Measurements from ENCODE around the gene QARS1. TPM values are rescaled to one million over a fixed set of nuclear protein-coding genes. Genes with fewer than 3 reads are reported as not detected.

The QARS1 gene
- total and polyA plus RNA-seq, 2 donors (not counting 1 experiment from before 2014, with no cell fraction given), result 282 to 426 TPM

DNA sequence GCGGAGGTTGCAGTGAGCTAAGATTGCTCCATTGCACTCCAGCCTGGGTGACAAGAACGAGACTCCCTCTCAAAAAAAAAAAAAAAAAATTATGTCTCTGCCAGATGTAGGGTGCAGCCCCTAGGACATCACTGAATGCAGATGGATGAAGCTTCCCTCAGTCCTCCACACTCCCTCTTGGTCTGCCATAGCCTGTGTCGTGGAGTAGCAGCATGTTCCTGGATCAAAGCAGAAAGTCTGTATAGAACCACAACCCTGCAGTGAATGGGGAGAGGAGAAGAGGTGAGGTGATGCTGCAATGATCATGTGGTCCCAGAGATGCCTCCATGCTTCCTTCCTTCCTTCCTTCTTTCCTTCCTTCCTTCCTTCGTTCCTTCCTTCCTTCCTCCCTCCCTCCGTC is 43.6 kb upstream of the QARS1 start:
- WGBS (ENCODE audit: insufficient coverage), result 100% methylated on average over 1 of the region's 5 CpGs
- ATAC-seq (ENCODE audit: low read depth), result no peak
- no peak overlapping the region for H3K27ac Mint-ChIP-seq
- no peak overlapping the region for H3K4me3 Mint-ChIP-seq
- no peak overlapping the region for H3K4me3 ChIP-seq (ENCODE audit: control extremely low read depth in 1 of 5, extremely low read depth in 1 of 5, insufficient read depth in 1 of 5, low read depth in 2 of 5, low read length in 4 of 5)
- CTCF ChIA-PET, result no interaction called here
- DNase-seq, result no peak
- intact Hi-C loops (cut with micrococcal nuclease), result no loop called here
- no peaks in the 10 kb centered on the region for H3K36me3 ChIP-seq (replicated peaks in 1 of 2; ENCODE audit: control extremely low read depth in 1 of 2, control insufficient read depth in 1 of 2, extremely low read depth in 1 of 2, insufficient read depth in 2 of 2, low read length in 1 of 2)
- H2AFZ ChIP-seq (ENCODE audit: insufficient read depth, low read depth, low read length, poor library complexity, severe bottlenecking), result no peak overlapping the region
- no peak overlapping the region for H3K9ac ChIP-seq (ENCODE audit: low read length)
- POLR2A ChIA-PET, result no interaction called here
- no peaks in the 10 kb centered on the region for H3K4me1 ChIP-seq (ENCODE audit: control insufficient read depth in 2 of 2, insufficient read depth in 2 of 2, low read length in 2 of 2)
- TF ChIP-seq EZH2 (IDR thresholded peaks at IDR 0.05; ENCODE audit: borderline replicate concordance, insufficient read depth, low read depth, low read length, poor library complexity, severe bottlenecking), result no peak
- no peak for TF ChIP-seq CTCF (IDR thresholded peaks at IDR 0.05)
- no peaks in the 10 kb centered on the region for H3K27me3 Mint-ChIP-seq
- H3K9me3 Mint-ChIP-seq (ENCODE audit: insufficient read depth), result no peaks in the 10 kb centered on the region
- no peaks in the 10 kb centered on the region for H3K79me2 ChIP-seq (ENCODE audit: control insufficient read depth, insufficient read depth, low read length)
- H4K20me1 ChIP-seq (ENCODE audit: control insufficient read depth, insufficient read depth, low read length, poor library complexity, severe bottlenecking), result no peaks in the 10 kb centered on the region
- H3K4me1 Mint-ChIP-seq, result no peaks in the 10 kb centered on the region
- H3K9me3 ChIP-seq (ENCODE audit: control extremely low read depth in 1 of 3, control insufficient read depth in 2 of 3, insufficient read depth in 1 of 3, low read length in 2 of 3), result peaks cover 0 to 3% (median 0%) of the 10 kb centered on the region in 3 donors
- no peak overlapping the region for H3K4me2 ChIP-seq (replicated peaks; ENCODE audit: low read depth, low read length, poor library complexity, severe bottlenecking)
- H3K27ac ChIP-seq (ENCODE audit: low read length in 2 of 2), result no peak overlapping the region
- no peaks in the 10 kb centered on the region for H3K27me3 ChIP-seq (replicated peaks in 1 of 4; ENCODE audit: control extremely low read depth in 1 of 4, control insufficient read depth in 3 of 4, insufficient read depth in 4 of 4, low read length in 3 of 4)

- POLR2A ChIA-PET, result no interaction called here
- CTCF ChIA-PET, result no interaction called here
- Histone ChIP-seq H3K9ac (ENCODE audit: low read length) (no peak overlapping the region), H3K36me3 (replicated peaks in 1 of 2; ENCODE audit: control extremely low read depth in 1 of 2, control insufficient read depth in 1 of 2, extremely low read depth in 1 of 2, insufficient read depth in 2 of 2, low read length in 1 of 2) (no peaks in the 10 kb centered on the region), H3K4me2 (replicated peaks; ENCODE audit: low read depth, low read length, poor library complexity, severe bottlenecking) (no peak overlapping the region), H4K20me1 (ENCODE audit: control insufficient read depth, insufficient read depth, low read length, poor library complexity, severe bottlenecking) (no peaks in the 10 kb centered on the region), H3K9me3 (ENCODE audit: control extremely low read depth in 1 of 3, control insufficient read depth in 2 of 3, insufficient read depth in 1 of 3, low read length in 2 of 3) (peaks cover 0 to 15% (median 5%) of the 10 kb centered on the region in 3 donors), H3K4me1 (ENCODE audit: control insufficient read depth in 2 of 2, insufficient read depth in 2 of 2, low read length in 2 of 2) (no peaks in the 10 kb centered on the region), H3K79me2 (ENCODE audit: control insufficient read depth, insufficient read depth, low read length) (no peaks in the 10 kb centered on the region), H3K27me3 (replicated peaks in 1 of 4; ENCODE audit: control extremely low read depth in 1 of 4, control insufficient read depth in 3 of 4, insufficient read depth in 4 of 4, low read length in 3 of 4) (peaks cover 0 to 21% (median 5%) of the 10 kb centered on the region in 4 experiments), H3K4me3 (ENCODE audit: control extremely low read depth in 1 of 5, extremely low read depth in 1 of 5, insufficient read depth in 1 of 5, low read depth in 2 of 5, low read length in 4 of 5) (no peak overlapping the region), H3K27ac (ENCODE audit: low read length in 2 of 2) (no peak overlapping the region), H2AFZ (ENCODE audit: insufficient read depth, low read depth, low read length, poor library complexity, severe bottlenecking) (no peak overlapping the region)
- H3K4me1 Mint-ChIP-seq, result no peaks in the 10 kb centered on the region
- no peak overlapping the region for H3K4me3 Mint-ChIP-seq
- TF ChIP-seq CTCF (IDR thresholded peaks at IDR 0.05), result no peak
- TF ChIP-seq EZH2 (IDR thresholded peaks at IDR 0.05; ENCODE audit: borderline replicate concordance, insufficient read depth, low read depth, low read length, poor library complexity, severe bottlenecking), result no peak
- intact Hi-C loops (cut with micrococcal nuclease), result no loop called here
- H3K27ac Mint-ChIP-seq, result no peak overlapping the region
- WGBS (ENCODE audit: insufficient coverage), result 14% methylated on average over 1 of the region's 3 CpGs
- DNase-seq, result no peak
- ATAC-seq (ENCODE audit: low read depth), result no peak
- peaks cover 29% of the 10 kb centered on the region for H3K27me3 Mint-ChIP-seq
- peaks cover 9% of the 10 kb centered on the region for H3K9me3 Mint-ChIP-seq (ENCODE audit: insufficient read depth)
These were observed 35.5 kb upstream of the QARS1 start for GRCh38 chr3:49140080-49140479.

All from B cell (primary cell).